ENCODE data around the gene KRT28. TPM values are rescaled to one million over a fixed set of nuclear protein-coding genes. Genes with fewer than 3 reads are reported as not detected.

The KRT28 gene
- total RNA-seq, 1 donor from 2014 or later = not detected

- Histone ChIP-seq H3K27me3 (peaks cover 41% of the 10 kb centered on the region), H3K4me1 (no peaks in the 10 kb centered on the region), H3K9me3 (no peaks in the 10 kb centered on the region), H3K27ac (no peak overlapping the region), H3K4me3 (no peak overlapping the region), H3K36me3 (no peaks in the 10 kb centered on the region)
- DNase-seq (no peak), ATAC-seq (no peak)
- no peak for TF ChIP-seq CTCF (IDR thresholded peaks at IDR 0.05)
- intact Hi-C loops (cut with DNase I) = no loop called here
Measured at GRCh38 chr17:40810494-40810893, 10.7 kb upstream of the KRT28 start.

- no peaks in the 10 kb centered on the region for H3K36me3 ChIP-seq
- intact Hi-C loops (cut with DNase I) = no loop called here
- TF ChIP-seq CTCF (IDR thresholded peaks at IDR 0.05) = no peak
- peaks cover 48% of the 10 kb centered on the region for H3K27me3 ChIP-seq
- no peak overlapping the region for H3K27ac ChIP-seq
- H3K4me3 ChIP-seq = no peak overlapping the region
- no peak for DNase-seq
- H3K9me3 ChIP-seq = no peaks in the 10 kb centered on the region
- H3K4me1 ChIP-seq = no peaks in the 10 kb centered on the region
- ATAC-seq = no peak
Measured at GRCh38 chr17:40809721-40810421, 10.1 kb upstream of the KRT28 start.

GRCh38 chr17:40806131-40806530, 6.4 kb upstream of the KRT28 start:
- Histone ChIP-seq H3K9me3 (no peaks in the 10 kb centered on the region), H3K27ac (no peak overlapping the region), H3K4me3 (no peak overlapping the region), H3K4me1 (no peaks in the 10 kb centered on the region), H3K36me3 (no peaks in the 10 kb centered on the region), H3K27me3 (peaks cover 44% of the 10 kb centered on the region)
- DNase-seq = no peak
- ATAC-seq = no peak
- no peak for TF ChIP-seq CTCF (IDR thresholded peaks at IDR 0.05)
- intact Hi-C loops (cut with DNase I) = no loop called here

- intact Hi-C loops (cut with DNase I) = no loop called here
- peak; percentile 99 for ATAC-seq
Measured at GRCh38 chr17:40803617-40804082, 3.9 kb upstream of the KRT28 start.

GRCh38 chr17:40801157-40801556, 1.4 kb upstream of the KRT28 start:
- Histone ChIP-seq H3K9me3 (no peaks in the 10 kb centered on the region), H3K4me3 (no peak overlapping the region), H3K27me3 (peaks cover 54% of the 10 kb centered on the region), H3K36me3 (no peaks in the 10 kb centered on the region), H3K4me1 (no peaks in the 10 kb centered on the region), H3K27ac (no peak overlapping the region)
- intact Hi-C loops (cut with DNase I) = no loop called here
- ATAC-seq = no peak
- no peak for TF ChIP-seq CTCF (IDR thresholded peaks at IDR 0.05)
- no peak for DNase-seq

More at GRCh38 chr17:40803617-40804082, 3.9 kb upstream of the KRT28 start:
- peak; percentile 91 for TF ChIP-seq CTCF (IDR thresholded peaks at IDR 0.05)
- no peak overlapping the region for H3K27ac ChIP-seq
- H3K36me3 ChIP-seq = no peaks in the 10 kb centered on the region
- H3K4me3 ChIP-seq = no peak overlapping the region
- H3K4me1 ChIP-seq = no peaks in the 10 kb centered on the region
- peak; percentile 86 for DNase-seq
- H3K27me3 ChIP-seq = peaks cover 53% of the 10 kb centered on the region
- no peaks in the 10 kb centered on the region for H3K9me3 ChIP-seq
